Loucy (cell line): ENCODE measurements around the gene BANK1.

Source experiments
- CTCF ChIP-seq: fragments of 200-600 bp; sonication (generic); conservative IDR thresholded peaks from 2 replicates; pipeline ENCODE4 v1.5.1; 2014; ENCODE audit warnings: mild to moderate bottlenecking, antibody characterized with exemption, low read length
- EZH2phosphoT487 ChIP-seq: fragments of 200-600 bp; IDR thresholded peaks from 2 replicates; pipeline ENCODE4 v1.6.1; 2018; ENCODE audit warnings: antibody characterized with exemption, mild to moderate bottlenecking, moderate library complexity, borderline replicate concordance

DNA sequence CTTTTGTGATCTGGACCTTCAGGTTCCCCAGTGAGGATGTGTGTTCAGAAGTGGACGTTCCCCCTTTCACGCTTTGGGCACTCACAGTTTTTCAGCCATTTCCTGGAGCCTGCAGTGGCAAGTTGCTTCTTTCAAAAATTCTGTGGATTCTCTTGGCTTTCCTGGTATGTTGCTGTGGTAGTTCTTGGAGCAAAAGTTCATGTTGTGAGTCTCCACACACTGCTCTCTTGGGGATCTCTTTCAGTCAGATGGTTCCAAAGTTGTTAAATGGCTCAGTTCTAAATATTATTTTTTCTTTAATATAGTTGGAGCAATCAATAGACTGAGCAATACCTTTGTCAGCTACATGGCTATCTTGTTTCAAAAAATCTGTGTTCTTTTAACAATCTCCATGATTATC, 28.5 kb upstream of the BANK1 start:
- TF ChIP-seq CTCF (no peak), EZH2phosphoT487 (no peak)
